ENCODE measurements around the gene FOXK2. TPM values are rescaled to one million over a fixed set of nuclear protein-coding genes. Genes with fewer than 3 reads are reported as not detected.

The FOXK2 gene
- total RNA-seq, 1 experiment from 2014 or later: 78.9 TPM

DNA sequence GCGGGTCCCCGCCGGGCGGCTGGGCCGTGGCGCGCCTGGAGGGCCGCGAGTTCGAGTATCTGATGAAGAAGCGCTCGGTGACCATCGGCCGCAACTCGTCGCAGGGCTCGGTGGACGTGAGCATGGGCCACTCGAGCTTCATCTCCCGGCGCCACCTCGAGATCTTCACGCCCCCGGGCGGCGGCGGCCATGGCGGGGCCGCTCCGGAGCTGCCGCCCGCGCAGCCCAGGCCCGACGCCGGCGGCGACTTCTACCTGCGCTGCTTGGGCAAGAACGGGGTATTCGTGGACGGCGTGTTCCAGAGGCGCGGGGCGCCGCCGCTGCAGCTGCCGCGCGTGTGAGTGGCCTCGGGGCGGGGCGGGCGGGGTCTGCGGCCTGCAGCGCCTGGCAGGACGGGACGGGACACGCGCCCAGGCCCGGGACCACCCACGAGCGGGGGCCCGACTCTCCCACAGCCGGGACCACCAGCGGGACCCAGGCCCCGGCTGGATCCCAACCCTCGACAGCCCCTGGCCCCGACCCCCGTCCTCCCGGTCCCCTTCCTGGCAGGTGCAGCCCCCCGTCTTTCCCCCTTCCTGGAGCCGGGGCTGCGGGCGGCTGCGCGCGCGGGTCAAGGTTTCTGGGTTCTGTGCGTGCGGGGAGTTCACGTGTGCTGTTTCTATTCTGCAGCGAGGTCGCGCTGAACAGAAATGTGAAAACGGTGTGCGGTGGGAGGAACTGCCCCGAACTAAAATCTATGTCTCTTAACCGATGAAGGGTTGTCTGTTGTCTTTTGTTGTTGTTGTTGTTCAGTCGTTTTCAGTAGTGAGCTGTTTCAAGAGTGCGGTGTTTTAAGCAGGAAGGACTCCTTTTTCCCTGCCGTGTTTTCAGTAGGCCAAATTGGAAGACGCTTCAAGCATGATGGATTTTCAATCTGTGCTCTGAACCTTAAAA lies 705 bp downstream of the FOXK2 start:
- Histone ChIP-seq H3K9me3 (ENCODE audit: insufficient read depth, low read depth) (no peaks in the 10 kb centered on the region), H3K4me2 (peak overlapping the region; percentile 90), H3K79me2 (ENCODE audit: low read depth) (peaks cover 53% of the 10 kb centered on the region), H2AFZ (no peak overlapping the region), H3K4me1 (replicated peaks; ENCODE audit: insufficient read depth) (peaks cover 18% of the 10 kb centered on the region), H3K36me3 (ENCODE audit: low read depth) (no peaks in the 10 kb centered on the region), H3K9me2 (ENCODE audit: insufficient read depth) (no peaks in the 10 kb centered on the region), H3K27ac (peak overlapping the region; percentile 27), H3K4me3 (peak overlapping the region; percentile 79), H3F3A (ENCODE audit: insufficient read depth, low read depth) (peaks cover 36% of the 10 kb centered on the region; the same call in 1 of the 2 replicates), H3K27me3 (ENCODE audit: insufficient read depth, low read depth) (no peaks in the 10 kb centered on the region), H4K20me1 (ENCODE audit: insufficient read depth) (peaks cover 33% of the 10 kb centered on the region)
- ChIA-PET CTCF (interaction anchor here (0.5 to 0.6 kb wide), 3 partner anchors 9 to 170 kb away, joined by 3 to 5 read pairs (median 3); no protein-coding TSS in a partner anchor), POLR2A (ENCODE audit: unreplicated experiment) (interaction anchor here (0.5 to 0.8 kb wide), 3 partner anchors 9 to 252 kb away, joined by 3 to 6 read pairs (median 3); no protein-coding TSS in a partner anchor)
- no TSS peak for BruUV-seq (replicated peaks)
- intact Hi-C loops (cut with micrococcal nuclease; ENCODE audit: unreplicated experiment): loop anchor here (1.0 to 10.0 kb wide), 2 partner anchors 26 to 165 kb away; partner anchors contain the start of gene TEX19
- no peak for DNase-seq
- TF ChIP-seq EZH2 (IDR thresholded peaks at IDR 0.05; ENCODE audit: low read depth): no peak
- TF ChIP-seq, protein P1, sequence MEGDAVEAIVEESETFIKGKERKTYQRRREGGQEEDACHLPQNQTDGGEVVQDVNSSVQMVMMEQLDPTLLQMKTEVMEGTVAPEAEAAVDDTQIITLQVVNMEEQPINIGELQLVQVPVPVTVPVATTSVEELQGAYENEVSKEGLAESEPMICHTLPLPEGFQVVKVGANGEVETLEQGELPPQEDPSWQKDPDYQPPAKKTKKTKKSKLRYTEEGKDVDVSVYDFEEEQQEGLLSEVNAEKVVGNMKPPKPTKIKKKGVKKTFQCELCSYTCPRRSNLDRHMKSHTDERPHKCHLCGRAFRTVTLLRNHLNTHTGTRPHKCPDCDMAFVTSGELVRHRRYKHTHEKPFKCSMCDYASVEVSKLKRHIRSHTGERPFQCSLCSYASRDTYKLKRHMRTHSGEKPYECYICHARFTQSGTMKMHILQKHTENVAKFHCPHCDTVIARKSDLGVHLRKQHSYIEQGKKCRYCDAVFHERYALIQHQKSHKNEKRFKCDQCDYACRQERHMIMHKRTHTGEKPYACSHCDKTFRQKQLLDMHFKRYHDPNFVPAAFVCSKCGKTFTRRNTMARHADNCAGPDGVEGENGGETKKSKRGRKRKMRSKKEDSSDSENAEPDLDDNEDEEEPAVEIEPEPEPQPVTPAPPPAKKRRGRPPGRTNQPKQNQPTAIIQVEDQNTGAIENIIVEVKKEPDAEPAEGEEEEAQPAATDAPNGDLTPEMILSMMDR (conservative IDR thresholded peaks at IDR 0.05): no peak

GRCh38 chr17:82524540-82524939 lies 5.0 kb downstream of the FOXK2 start:
- POLR2A ChIA-PET (ENCODE audit: unreplicated experiment): no interaction called here

DNA sequence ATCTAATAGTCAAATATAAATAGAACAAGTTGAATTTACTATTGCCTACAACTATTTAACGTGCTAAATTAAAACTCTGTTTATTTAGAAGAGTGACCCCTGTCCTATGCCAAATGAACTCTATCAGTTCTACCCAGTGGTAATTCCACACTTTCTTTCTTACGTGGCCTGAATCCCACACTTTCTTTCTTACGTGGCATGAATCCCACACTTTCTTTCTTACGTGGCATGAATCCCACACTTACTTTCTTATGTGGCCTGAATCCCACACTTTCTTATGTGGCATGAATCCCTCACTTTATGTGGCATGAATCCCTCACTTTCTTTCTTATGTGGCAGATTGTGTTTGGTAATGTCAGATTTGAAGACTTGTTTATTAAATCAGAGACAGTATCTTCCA lies 6.2 kb downstream of the FOXK2 start:
- H3K4me2 ChIP-seq: no peak overlapping the region
- peaks cover 87% of the 10 kb centered on the region for H4K20me1 ChIP-seq (ENCODE audit: insufficient read depth)
- no peak overlapping the region for H2AFZ ChIP-seq
- CTCF ChIA-PET: no interaction called here
- H3K79me2 ChIP-seq (ENCODE audit: low read depth): peaks cover 100% of the 10 kb centered on the region
- no peaks in the 10 kb centered on the region for H3K9me2 ChIP-seq (ENCODE audit: insufficient read depth)
- intact Hi-C loops (cut with micrococcal nuclease; ENCODE audit: unreplicated experiment): loop anchor here (10.0 kb wide), 1 partner anchor 171 kb away; the partner anchor contains the start of gene TEX19
- no peak overlapping the region for H3K27ac ChIP-seq
- no peak for DNase-seq
- BruUV-seq (replicated peaks): no TSS peak
- no peaks in the 10 kb centered on the region for H3K27me3 ChIP-seq (ENCODE audit: insufficient read depth, low read depth)
- peaks cover 25% of the 10 kb centered on the region; the same call in 1 of the 2 replicates for H3F3A ChIP-seq (ENCODE audit: insufficient read depth, low read depth)
- POLR2A ChIA-PET (ENCODE audit: unreplicated experiment): no interaction called here
- TF ChIP-seq, protein P1 (conservative IDR thresholded peaks at IDR 0.05): no peak
- no peak for TF ChIP-seq EZH2 (IDR thresholded peaks at IDR 0.05; ENCODE audit: low read depth)
- peaks cover 10% of the 10 kb centered on the region for H3K4me1 ChIP-seq (replicated peaks; ENCODE audit: insufficient read depth)
- no peaks in the 10 kb centered on the region for H3K36me3 ChIP-seq (ENCODE audit: low read depth)
- no peaks in the 10 kb centered on the region for H3K9me3 ChIP-seq (ENCODE audit: insufficient read depth, low read depth)
- no peak overlapping the region for H3K4me3 ChIP-seq

More at GRCh38 chr17:82524540-82524939, 5.0 kb downstream of the FOXK2 start:
- Histone ChIP-seq H3K79me2 (ENCODE audit: low read depth) (peaks cover 96% of the 10 kb centered on the region), H3K27ac (no peak overlapping the region), H3K4me1 (replicated peaks; ENCODE audit: insufficient read depth) (peaks cover 10% of the 10 kb centered on the region), H3K36me3 (ENCODE audit: low read depth) (no peaks in the 10 kb centered on the region), H3K9me2 (ENCODE audit: insufficient read depth) (no peaks in the 10 kb centered on the region), H3K4me2 (no peak overlapping the region), H3K27me3 (ENCODE audit: insufficient read depth, low read depth) (no peaks in the 10 kb centered on the region), H3F3A (ENCODE audit: insufficient read depth, low read depth) (peaks cover 25% of the 10 kb centered on the region; the same call in 1 of the 2 replicates), H3K4me3 (no peak overlapping the region), H2AFZ (no peak overlapping the region), H3K9me3 (ENCODE audit: insufficient read depth, low read depth) (no peaks in the 10 kb centered on the region), H4K20me1 (ENCODE audit: insufficient read depth) (peaks cover 76% of the 10 kb centered on the region)
- CTCF ChIA-PET: no interaction called here
- TF ChIP-seq, protein P1 (conservative IDR thresholded peaks at IDR 0.05): no peak
- no peak for TF ChIP-seq EZH2 (IDR thresholded peaks at IDR 0.05; ENCODE audit: low read depth)
- no TSS peak for BruUV-seq (replicated peaks)
- intact Hi-C loops (cut with micrococcal nuclease; ENCODE audit: unreplicated experiment): loop anchor here (10.0 kb wide), 1 partner anchor 170 kb away; the partner anchor contains the start of gene TEX19
- DNase-seq: no peak

All from PC-9 (cell line).